Smooth muscle cell of trachea (primary cell): ENCODE data around the gene PLOD3. TPM values are rescaled to one million over a fixed set of nuclear protein-coding genes. Genes with fewer than 3 reads are reported as not detected.

Experiments used
- total RNA-seq: library from RNA; depleted of rRNA; stranded (reverse); fragments of >200 nt; gene quantifications from 2 replicates; pipeline ENCODE4 v1.2.1, GENCODE V29; 2014

The PLOD3 gene
- total RNA-seq: 99.5 and 155 TPM in 2 replicates

DNA sequence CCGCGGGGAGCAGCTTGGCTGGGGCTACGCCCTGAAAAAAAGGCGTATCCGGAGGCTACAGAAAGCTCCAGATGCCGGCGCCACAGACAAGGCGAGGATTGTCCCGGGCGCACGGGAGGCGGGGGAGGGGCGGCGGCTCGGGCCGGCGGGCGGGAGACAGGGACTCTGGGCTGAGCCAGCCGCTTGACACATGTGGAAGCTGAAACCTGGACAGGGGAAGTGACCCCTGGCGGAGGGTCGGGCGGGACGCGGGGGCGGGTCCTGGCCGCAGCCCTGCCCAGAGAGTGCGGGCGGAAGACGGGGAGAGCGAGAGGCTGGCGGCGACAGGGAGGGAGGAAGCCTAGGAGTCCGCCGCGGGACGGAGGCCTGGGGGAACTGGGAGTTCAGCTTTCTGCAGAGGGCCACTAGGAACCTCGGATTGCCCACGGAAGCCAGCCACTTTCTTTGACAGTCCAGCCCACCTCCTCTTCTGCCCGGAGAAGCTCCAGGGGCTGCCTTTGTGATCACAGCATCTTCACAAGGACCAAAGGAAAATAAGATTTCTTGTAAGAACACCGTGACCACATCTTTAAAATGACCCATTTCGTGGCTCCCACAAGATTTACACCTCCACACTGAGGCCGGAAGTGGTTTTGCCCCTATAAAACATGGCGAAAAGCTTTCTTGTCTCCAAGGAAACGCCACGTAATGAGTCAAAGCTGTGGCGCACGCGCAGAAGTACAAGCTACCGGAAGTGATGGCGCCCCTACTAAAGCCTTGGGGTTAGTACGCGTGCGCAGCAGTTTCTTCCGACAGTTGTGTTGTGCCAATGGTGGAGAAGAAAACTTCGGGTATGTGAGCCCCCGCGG, at the start of gene PLOD3, which contains the start of gene ZNHIT1:
Gene PLOD3 (minus strand): TSS at position 194 of the 848 bp plus-strand sequence. CDS start 307 bp downstream, outside the sequence.
Gene ZNHIT1 (plus strand): TSS at position 778 of the 848 bp plus-strand sequence. CDS start 31 bp downstream, at position 809.

DNA sequence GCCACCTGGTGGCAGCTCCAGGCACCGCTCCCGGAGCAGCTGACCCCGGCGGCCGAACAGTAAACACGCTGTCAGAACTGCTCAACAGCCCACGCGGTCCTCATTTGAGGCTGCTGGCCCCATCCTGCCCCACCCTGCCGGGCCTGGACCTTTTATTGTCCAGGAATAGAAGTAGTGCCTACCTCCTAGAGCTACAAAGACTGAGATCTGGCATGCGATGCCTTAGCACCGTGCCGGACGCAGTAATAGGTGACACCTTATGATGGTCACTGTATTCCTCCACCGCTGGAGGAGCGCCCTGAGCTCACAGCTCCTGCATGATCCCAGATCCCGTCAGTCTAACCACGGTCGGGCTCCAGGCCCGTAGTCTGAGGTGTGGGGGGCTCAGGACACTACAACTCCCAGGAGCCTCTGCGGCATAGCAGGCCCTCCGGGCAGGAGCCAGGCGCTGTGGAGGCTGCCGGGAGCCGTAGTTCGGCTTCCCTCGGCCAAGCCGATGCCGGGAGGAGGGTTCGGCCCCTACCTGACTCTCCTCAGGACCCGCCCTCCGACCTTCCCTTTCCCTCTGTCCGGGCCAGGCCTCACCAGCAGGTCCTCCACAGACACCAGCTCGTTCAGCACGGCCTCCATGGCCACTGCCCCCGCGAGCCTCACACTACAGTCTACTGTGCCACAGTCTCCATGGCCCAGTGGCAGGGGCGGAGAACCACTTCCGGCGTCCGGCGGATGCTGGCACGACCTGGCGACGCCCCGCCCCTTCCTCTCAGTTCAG, 27.2 kb upstream of the PLOD3 start, which contains the start of gene FIS1:
Gene FIS1 (minus strand): TSS at position 707 of the 772 bp plus-strand sequence. CDS start 77 bp downstream, at position 630.

DNA sequence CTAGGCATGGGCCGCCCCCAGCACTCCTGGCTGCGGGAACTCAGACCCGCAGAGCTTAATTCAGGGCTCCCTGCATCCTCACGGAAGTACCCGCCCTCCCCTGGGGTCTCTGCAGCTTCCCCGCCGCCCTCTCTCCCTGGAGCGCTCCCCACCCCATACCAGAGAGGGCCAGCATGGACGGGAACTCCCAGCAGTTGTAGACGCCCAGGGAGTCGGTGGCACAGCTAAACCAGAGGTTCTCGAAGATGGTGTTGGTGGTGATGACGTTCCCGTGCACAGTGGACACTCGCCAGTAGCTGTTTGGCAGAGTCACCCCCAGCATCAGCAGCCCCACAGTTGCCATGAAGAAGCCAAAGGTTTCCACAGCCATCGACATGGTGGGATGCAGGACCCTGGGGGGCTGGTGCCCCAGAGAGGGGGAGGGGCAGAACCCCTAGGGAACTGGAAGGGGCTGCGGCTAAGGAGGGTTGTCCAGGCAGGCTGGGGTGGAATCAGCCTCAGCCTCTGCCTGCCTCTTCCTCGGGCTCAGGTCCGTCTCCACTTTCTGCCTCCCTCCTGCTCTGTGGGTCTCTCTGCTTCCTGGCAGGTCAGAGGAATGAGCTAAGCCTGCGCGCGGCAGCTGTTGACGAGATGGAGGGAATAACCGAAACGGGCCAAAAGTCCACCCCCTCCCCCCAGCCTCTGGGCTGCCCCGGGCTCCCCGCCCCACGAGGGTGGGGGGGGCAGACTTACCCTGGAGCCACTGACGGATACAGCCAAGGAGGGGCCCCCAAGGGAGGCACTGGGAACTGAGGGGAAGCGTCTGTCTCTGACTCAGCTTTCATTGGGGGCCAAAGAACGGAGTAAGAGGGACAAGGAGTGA, 20.1 kb upstream of the PLOD3 start, which contains the start of gene CLDN15:
Gene CLDN15 (minus strand): TSS at position 597 of the 862 bp plus-strand sequence. CDS start 221 bp downstream, at position 376.

DNA sequence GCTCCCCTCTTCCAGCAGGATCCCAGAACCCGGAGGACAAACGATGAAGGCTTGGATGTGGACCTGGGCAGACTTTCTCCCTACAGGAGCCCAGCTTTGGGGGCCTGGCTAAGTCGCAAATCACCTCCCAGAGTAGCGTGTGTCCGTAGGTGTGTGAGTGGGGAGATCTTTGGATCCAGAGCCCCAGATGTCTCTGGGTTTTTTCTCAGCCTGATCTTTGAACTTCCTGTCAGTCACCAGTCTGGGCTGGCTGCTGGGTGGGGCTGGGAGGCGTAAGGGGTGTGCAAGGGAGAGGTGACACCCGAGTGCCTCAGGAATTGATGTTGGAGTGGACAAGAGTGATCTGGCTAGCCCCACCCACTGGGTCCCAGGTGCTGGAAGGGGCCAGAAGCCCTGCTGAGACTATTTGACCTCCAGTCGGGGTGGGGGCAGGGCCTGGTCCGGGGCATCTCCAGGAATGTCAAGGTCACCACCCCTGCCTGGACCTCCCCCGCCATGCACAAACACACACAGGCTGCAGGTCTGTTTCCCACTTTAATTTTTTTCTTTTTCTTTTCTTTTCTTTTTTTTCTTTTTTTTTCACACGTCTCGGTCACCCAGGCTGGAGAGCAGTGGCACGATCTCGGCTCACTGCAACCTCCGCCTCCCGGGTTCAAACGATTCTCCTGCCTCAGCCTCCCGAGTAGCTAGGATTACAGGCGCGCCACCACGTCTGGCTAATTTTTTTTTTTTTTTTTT, 16.4 kb downstream of the PLOD3 start, which contains the start of gene MOGAT3:
Gene MOGAT3 (minus strand): TSS at position 175 of the 738 bp plus-strand sequence. CDS start 182 bp downstream, outside the sequence.

GRCh38 chr7:101180130-101180755, 37.1 kb downstream of the PLOD3 start, which contains the start of gene NAT16:
NAT16 (minus strand) TSS chr7:101180293; CDS start chr7:101174807, 5,486 bp downstream.

GRCh38 chr7:101165075-101165957, 52.1 kb downstream of the PLOD3 start, which contains the start of gene VGF:
VGF (minus strand) TSS chr7:101165569; CDS start chr7:101164843, 726 bp downstream.

Other genes with a start within 250 kb of the PLOD3 start
- 0.50 and 0.87 TPM in 2 replicates for gene MUC12, start 248.0 kb downstream of the PLOD3 start, total RNA-seq
- gene MUC17, start 197.5 kb downstream of the PLOD3 start, total RNA-seq: under 0.01 TPM in 1 of 2 replicates, not detected in the other
- gene TRIM56, start 132.1 kb downstream of the PLOD3 start, total RNA-seq: 14.7 and 24.5 TPM in 2 replicates
- gene SERPINE1, start 90.5 kb downstream of the PLOD3 start, total RNA-seq: 123 and 260 TPM in 2 replicates
- 193 and 199 TPM in 2 replicates for gene AP1S1, start 63.1 kb downstream of the PLOD3 start, total RNA-seq
- 0.83 and 0.87 TPM in 2 replicates for gene VGF, start 52.0 kb downstream of the PLOD3 start, total RNA-seq
- gene NAT16, start 37.3 kb downstream of the PLOD3 start, total RNA-seq: not detected in 2 replicates
- not detected in 2 replicates for gene MOGAT3, start 16.5 kb downstream of the PLOD3 start, total RNA-seq
- 78.4 and 89.0 TPM in 2 replicates for gene ZNHIT1, start 584 bp upstream of the PLOD3 start, total RNA-seq
- gene CLDN15, start 20.2 kb upstream of the PLOD3 start, total RNA-seq: 4.4 and 5.8 TPM in 2 replicates
- gene FIS1, start 27.5 kb upstream of the PLOD3 start, total RNA-seq: 130 and 262 TPM in 2 replicates
- 26.2 and 26.8 TPM in 2 replicates for gene IFT22, start 104.2 kb upstream of the PLOD3 start, total RNA-seq
- gene COL26A1, start 145.3 kb upstream of the PLOD3 start, total RNA-seq: not detected in 2 replicates